ENCODE results near the gene ARHGEF4. TPM values are rescaled to one million over a fixed set of nuclear protein-coding genes. Genes with fewer than 3 reads are reported as not detected.
A peak's percentile ranks its signal among the peaks of the same experiment; 100 is the strongest.
"Not testable (repeated sequence)": the region's sequence is repeated elsewhere in the genome, so short reads cannot be mapped to it uniquely, and the experiment has no call there.

ARHGEF4 gene
- total RNA-seq, 2 donors from 2014 or later = 0.63 to 1.7 TPM

GRCh38 chr2:130986890-130987493, 150.3 kb downstream of the ARHGEF4 start:
- ATAC-seq (replicated peaks in 1 of 2) (no peak), DNase-seq (no peak)
- Mint-ChIP-seq H3K4me1 (ENCODE audit: low read depth) (no peaks in the 10 kb centered on the region), H3K4me3 (no peak overlapping the region), H3K36me3 (ENCODE audit: insufficient read depth in 2 of 2) (peaks cover 0 to 2% of the 10 kb centered on the region in 2 donors), H3K27me3 (ENCODE audit: low read depth) (no peaks in the 10 kb centered on the region), H3K9me3 (no peaks in the 10 kb centered on the region), H3K27ac (no peak overlapping the region)

- H3K36me3 Mint-ChIP-seq (ENCODE audit: insufficient read depth in 2 of 2) = peaks cover 0 to 2% of the 10 kb centered on the region in 2 donors
- no peak overlapping the region for H3K27ac Mint-ChIP-seq
- H3K9me3 Mint-ChIP-seq = no peaks in the 10 kb centered on the region
- ATAC-seq (replicated peaks in 1 of 2) (no peak), DNase-seq (no peak)
- no peaks in the 10 kb centered on the region for H3K4me1 Mint-ChIP-seq (ENCODE audit: low read depth)
- H3K27me3 Mint-ChIP-seq (ENCODE audit: low read depth) = no peaks in the 10 kb centered on the region
- no peak overlapping the region for H3K4me3 Mint-ChIP-seq
These were observed 151.1 kb downstream of the ARHGEF4 start for GRCh38 chr2:130987519-130988425.

- ATAC-seq (replicated peaks in 1 of 2); H3K27me3 Mint-ChIP-seq (ENCODE audit: low read depth); DNase-seq; H3K9me3 Mint-ChIP-seq; H3K4me1 Mint-ChIP-seq (ENCODE audit: low read depth); H3K27ac Mint-ChIP-seq; H3K4me3 Mint-ChIP-seq; H3K36me3 Mint-ChIP-seq (ENCODE audit: insufficient read depth in 2 of 2): not testable (repeated sequence)
These were observed 154.7 kb downstream of the ARHGEF4 start for GRCh38 chr2:130991446-130991845.

- ATAC-seq (replicated peaks in 1 of 2); H3K4me1 Mint-ChIP-seq (ENCODE audit: low read depth); H3K36me3 Mint-ChIP-seq (ENCODE audit: insufficient read depth in 2 of 2); H3K27ac Mint-ChIP-seq; DNase-seq; H3K4me3 Mint-ChIP-seq; H3K27me3 Mint-ChIP-seq (ENCODE audit: low read depth); H3K9me3 Mint-ChIP-seq: not testable (repeated sequence)
These were observed 155.3 kb downstream of the ARHGEF4 start for GRCh38 chr2:130992003-130992402.

GRCh38 chr2:130996691-130997090, 160.0 kb downstream of the ARHGEF4 start:
- H3K27ac Mint-ChIP-seq = no peak overlapping the region
- H3K4me1 Mint-ChIP-seq (ENCODE audit: low read depth) = no peaks in the 10 kb centered on the region
- H3K4me3 Mint-ChIP-seq = no peak overlapping the region
- H3K27me3 Mint-ChIP-seq (ENCODE audit: low read depth) = peaks cover 8% of the 10 kb centered on the region
- ATAC-seq (replicated peaks in 1 of 2) (no peak), DNase-seq (no peak)
- H3K36me3 Mint-ChIP-seq (ENCODE audit: insufficient read depth in 2 of 2) = no peaks in the 10 kb centered on the region
- H3K9me3 Mint-ChIP-seq = no peaks in the 10 kb centered on the region

- Mint-ChIP-seq H3K27ac (no peak overlapping the region), H3K27me3 (ENCODE audit: low read depth) (peaks cover 8% of the 10 kb centered on the region), H3K36me3 (ENCODE audit: insufficient read depth in 2 of 2) (no peaks in the 10 kb centered on the region), H3K4me1 (ENCODE audit: low read depth) (no peaks in the 10 kb centered on the region), H3K4me3 (no peak overlapping the region), H3K9me3 (no peaks in the 10 kb centered on the region)
- no peak for DNase-seq
- ATAC-seq (replicated peaks in 1 of 2) = no peak
These were observed 160.5 kb downstream of the ARHGEF4 start for GRCh38 chr2:130997198-130997597.

GRCh38 chr2:130998561-130998960, 161.8 kb downstream of the ARHGEF4 start:
- no peak overlapping the region for H3K4me3 Mint-ChIP-seq
- ATAC-seq (replicated peaks in 1 of 2) = no peak
- no peaks in the 10 kb centered on the region for H3K9me3 Mint-ChIP-seq
- DNase-seq = no peak
- no peaks in the 10 kb centered on the region for H3K4me1 Mint-ChIP-seq (ENCODE audit: low read depth)
- no peaks in the 10 kb centered on the region for H3K36me3 Mint-ChIP-seq (ENCODE audit: insufficient read depth in 2 of 2)
- peaks cover 14% of the 10 kb centered on the region for H3K27me3 Mint-ChIP-seq (ENCODE audit: low read depth)
- H3K27ac Mint-ChIP-seq = no peak overlapping the region

GRCh38 chr2:131004446-131005209, 167.9 kb downstream of the ARHGEF4 start:
- ATAC-seq (replicated peaks in 1 of 2) (no peak), DNase-seq (no peak)
- Mint-ChIP-seq H3K4me3 (no peak overlapping the region), H3K9me3 (no peaks in the 10 kb centered on the region), H3K36me3 (ENCODE audit: insufficient read depth in 2 of 2) (no peaks in the 10 kb centered on the region), H3K27ac (no peak overlapping the region), H3K27me3 (ENCODE audit: low read depth) (peaks cover 6% of the 10 kb centered on the region), H3K4me1 (ENCODE audit: low read depth) (peaks cover 8% of the 10 kb centered on the region)

- no peaks in the 10 kb centered on the region for H3K36me3 Mint-ChIP-seq (ENCODE audit: insufficient read depth in 2 of 2)
- ATAC-seq (replicated peaks in 1 of 2) (no peak), DNase-seq (no peak)
- H3K4me3 Mint-ChIP-seq = no peak overlapping the region
- H3K27me3 Mint-ChIP-seq (ENCODE audit: low read depth) = peaks cover 6% of the 10 kb centered on the region
- peaks cover 15% of the 10 kb centered on the region for H3K4me1 Mint-ChIP-seq (ENCODE audit: low read depth)
- H3K27ac Mint-ChIP-seq = no peak overlapping the region
- H3K9me3 Mint-ChIP-seq = no peaks in the 10 kb centered on the region
These were observed 168.7 kb downstream of the ARHGEF4 start for GRCh38 chr2:131005216-131005935.

- H3K27ac Mint-ChIP-seq = no peak overlapping the region
- ATAC-seq (replicated peaks in 1 of 2) = no peak
These were observed 169.8 kb downstream of the ARHGEF4 start for GRCh38 chr2:131006561-131006960.

GRCh38 chr2:131008967-131009366, 172.3 kb downstream of the ARHGEF4 start:
- no peaks in the 10 kb centered on the region for H3K27me3 Mint-ChIP-seq (ENCODE audit: low read depth)
- H3K4me3 Mint-ChIP-seq = no peak overlapping the region
- no peak for DNase-seq
- H3K27ac Mint-ChIP-seq = no peak overlapping the region
- no peaks in the 10 kb centered on the region for H3K9me3 Mint-ChIP-seq
- no peak for ATAC-seq (replicated peaks in 1 of 2)
- H3K4me1 Mint-ChIP-seq (ENCODE audit: low read depth) = peaks cover 30% of the 10 kb centered on the region
- H3K36me3 Mint-ChIP-seq (ENCODE audit: insufficient read depth in 2 of 2) = no peaks in the 10 kb centered on the region

More at GRCh38 chr2:131006561-131006960, 169.8 kb downstream of the ARHGEF4 start:
- DNase-seq = no peak
- Mint-ChIP-seq H3K36me3 (ENCODE audit: insufficient read depth in 2 of 2) (no peaks in the 10 kb centered on the region), H3K27me3 (ENCODE audit: low read depth) (peaks cover 6% of the 10 kb centered on the region), H3K4me1 (ENCODE audit: low read depth) (peaks cover 25% of the 10 kb centered on the region), H3K9me3 (no peaks in the 10 kb centered on the region), H3K4me3 (no peak overlapping the region)

GRCh38 chr2:131009713-131010475, 173.2 kb downstream of the ARHGEF4 start:
- Mint-ChIP-seq H3K9me3 (no peaks in the 10 kb centered on the region), H3K36me3 (ENCODE audit: insufficient read depth in 2 of 2) (no peaks in the 10 kb centered on the region), H3K4me1 (ENCODE audit: low read depth) (peaks cover 30% of the 10 kb centered on the region), H3K4me3 (peak overlapping the region in 1 of 2 donors; percentile 7), H3K27ac (no peak overlapping the region), H3K27me3 (ENCODE audit: low read depth) (no peaks in the 10 kb centered on the region)
- DNase-seq (no peak), ATAC-seq (replicated peaks in 1 of 2) (no peak)
